Posterior vena cava (tissue), 2 donors: ENCODE results near the gene PAPSS2. TPM values are rescaled to one million over a fixed set of nuclear protein-coding genes. Genes with fewer than 3 reads are reported as not detected.

Experiments used
- DNase-seq: peaks from one replicate; pipeline ENCODE4 v3.0.0-alpha.2; 2020; ENCODE audit warnings: low spot score
- intact Hi-C, 2 donors: fragments of 100-400 bp; cut with DNase I; formaldehyde crosslinking; loops; one replicate each; pipeline versions ENCODE4 v1.14.1 to v1.14.2; 2022 to 2023
- total RNA-seq, 2 donors: library from RNA; stranded (reverse); fragmentation: NEBNext Ultra II Directional; extraction: Animal tissue kit (Norgen Biotek cat#: 25700); gene quantifications; one replicate each; pipeline ENCODE4 v1.2.1, GENCODE V29; 2021
- donor health status: DM: yes; HTN: yes; CAD: no.
- donor health status: DM: yes; HTN: yes; CAD: no.

PAPSS2 gene
- total RNA-seq, 2 donors from 2014 or later = 30.9 to 46.1 TPM

GRCh38 chr10:87760195-87760905 lies 100.7 kb downstream of the PAPSS2 start:
- DNase-seq = no peak
- intact Hi-C loops = no loop called here

- DNase-seq = no peak
- intact Hi-C loops = no loop called here
Observed at GRCh38 chr10:87761153-87761552, 101.5 kb downstream of the PAPSS2 start.

- intact Hi-C loops = no loop called here
- no peak for DNase-seq
Observed at GRCh38 chr10:87761892-87762291, 102.2 kb downstream of the PAPSS2 start.

GRCh38 chr10:87763086-87763861 lies 103.6 kb downstream of the PAPSS2 start:
- intact Hi-C loops = no loop called here
- no peak for DNase-seq

GRCh38 chr10:87764072-87764934 lies 104.6 kb downstream of the PAPSS2 start:
- DNase-seq = no peak
- intact Hi-C loops = no loop called here

- intact Hi-C loops = no loop called here
- DNase-seq = no peak
Observed at GRCh38 chr10:87765666-87766376, 106.1 kb downstream of the PAPSS2 start.

GRCh38 chr10:87767253-87767652 lies 107.6 kb downstream of the PAPSS2 start:
- DNase-seq = no peak
- intact Hi-C loops = no loop called here

GRCh38 chr10:87771871-87772500 lies 112.3 kb downstream of the PAPSS2 start:
- intact Hi-C loops = no loop called here
- no peak for DNase-seq

GRCh38 chr10:87775766-87776165 lies 116.1 kb downstream of the PAPSS2 start:
- intact Hi-C loops = no loop called here
- DNase-seq = no peak

GRCh38 chr10:87776328-87776727 lies 116.7 kb downstream of the PAPSS2 start:
- intact Hi-C loops = no loop called here
- DNase-seq = no peak

GRCh38 chr10:87781545-87781944 lies 121.9 kb downstream of the PAPSS2 start:
- DNase-seq = no peak
- intact Hi-C loops = no loop called here

GRCh38 chr10:87782721-87783120 lies 123.0 kb downstream of the PAPSS2 start:
- no peak for DNase-seq
- intact Hi-C loops = no loop called here

- intact Hi-C loops = no loop called here
- DNase-seq = no peak
Observed at GRCh38 chr10:87786421-87786820, 126.7 kb downstream of the PAPSS2 start.

- intact Hi-C loops = no loop called here
- no peak for DNase-seq
Observed at GRCh38 chr10:87790185-87790584, 130.5 kb downstream of the PAPSS2 start.

GRCh38 chr10:87794285-87794684 lies 134.6 kb downstream of the PAPSS2 start:
- intact Hi-C loops = no loop called here
- DNase-seq = no peak
